Activated T-cell treated with anti-CD3 and anti-CD28 coated beads, Interleukin-2, amount 50 U/mL, for 24 hours (primary cell): ENCODE results near the gene SEMA5A.
"Not testable (repeated sequence)": the region's sequence is repeated elsewhere in the genome, so short reads cannot be mapped to it uniquely, and the experiment has no call there.

ENCODE experiments used
- DNase-seq: peaks from one replicate; pipeline ENCODE4 v3.0.0-alpha.2; 2020
- H3K27ac Mint-ChIP-seq: 2 replicates; pipeline ENCODE4 v1.8.0; 2020; ENCODE audit warnings: mild to moderate bottlenecking, mixed read lengths
- H3K27me3 Mint-ChIP-seq: 2 replicates; pipeline ENCODE4 v1.8.0; 2020; ENCODE audit warnings: mixed read lengths
- H3K36me3 Mint-ChIP-seq: 2 replicates; pipeline ENCODE4 v1.8.0; 2020; ENCODE audit warnings: low read depth, mixed read lengths
- H3K4me1 Mint-ChIP-seq: 2 replicates; pipeline ENCODE4 v1.8.0; 2020; ENCODE audit warnings: low read depth, mixed read lengths
- H3K4me3 Mint-ChIP-seq: 2 replicates; pipeline ENCODE4 v1.8.0; 2020; ENCODE audit warnings: mild to moderate bottlenecking, moderate library complexity, mixed read lengths
- H3K9me3 Mint-ChIP-seq: 2 replicates; pipeline ENCODE4 v1.8.0; 2020; ENCODE audit warnings: mixed read lengths

Gene SEMA5A

GRCh38 chr5:9408964-9409363 is 136.9 kb downstream of the SEMA5A start:
- no peak overlapping the region for H3K4me3 Mint-ChIP-seq
- no peak for DNase-seq
- H3K4me1 Mint-ChIP-seq: no peaks in the 10 kb centered on the region
- H3K27ac Mint-ChIP-seq: no peak overlapping the region
- no peaks in the 10 kb centered on the region for H3K27me3 Mint-ChIP-seq
- H3K36me3 Mint-ChIP-seq: no peaks in the 10 kb centered on the region
- H3K9me3 Mint-ChIP-seq: peaks cover 10% of the 10 kb centered on the region

GRCh38 chr5:9405196-9405754 is 140.6 kb downstream of the SEMA5A start:
- no peak for DNase-seq
- H3K27ac Mint-ChIP-seq: no peak overlapping the region
- H3K4me3 Mint-ChIP-seq: no peak overlapping the region
- no peaks in the 10 kb centered on the region for H3K27me3 Mint-ChIP-seq
- peaks cover 13% of the 10 kb centered on the region for H3K9me3 Mint-ChIP-seq
- no peaks in the 10 kb centered on the region for H3K4me1 Mint-ChIP-seq
- H3K36me3 Mint-ChIP-seq: no peaks in the 10 kb centered on the region

GRCh38 chr5:9401786-9402472 is 143.9 kb downstream of the SEMA5A start:
- Mint-ChIP-seq H3K27ac (no peak overlapping the region), H3K4me3 (no peak overlapping the region), H3K4me1 (no peaks in the 10 kb centered on the region), H3K27me3 (no peaks in the 10 kb centered on the region), H3K36me3 (no peaks in the 10 kb centered on the region), H3K9me3 (peaks cover 14% of the 10 kb centered on the region)
- DNase-seq: no peak

DNA sequence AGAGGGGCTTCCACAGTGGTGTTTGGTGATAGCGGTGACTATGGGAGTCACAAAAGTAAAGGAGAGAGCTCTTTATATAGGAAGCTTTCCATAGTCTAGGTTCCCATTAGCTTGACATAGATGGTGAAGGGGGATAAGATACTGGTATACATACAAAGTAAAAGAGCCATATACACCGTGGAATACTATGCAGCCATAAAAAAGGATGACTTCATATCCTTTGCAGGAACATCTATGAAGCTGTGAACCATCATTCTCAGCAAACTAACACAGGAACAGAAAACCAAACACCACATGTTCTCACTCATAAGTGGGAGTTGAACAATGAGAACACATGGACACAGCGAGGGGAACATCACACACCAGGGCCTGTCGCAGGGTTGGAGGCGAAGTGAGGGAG is 146.1 kb downstream of the SEMA5A start:
- H3K27ac Mint-ChIP-seq, DNase-seq, H3K4me3 Mint-ChIP-seq, H3K4me1 Mint-ChIP-seq, H3K36me3 Mint-ChIP-seq, H3K27me3 Mint-ChIP-seq, H3K9me3 Mint-ChIP-seq: not testable (repeated sequence)

- Mint-ChIP-seq H3K27me3 (no peaks in the 10 kb centered on the region), H3K4me3 (no peak overlapping the region), H3K36me3 (no peaks in the 10 kb centered on the region), H3K27ac (no peak overlapping the region), H3K4me1 (no peaks in the 10 kb centered on the region), H3K9me3 (peaks cover 9% of the 10 kb centered on the region)
- DNase-seq: no peak
Observed at GRCh38 chr5:9399094-9399493, 146.8 kb downstream of the SEMA5A start.

GRCh38 chr5:9398227-9398626 is 147.6 kb downstream of the SEMA5A start:
- no peak overlapping the region for H3K27ac Mint-ChIP-seq
- no peaks in the 10 kb centered on the region for H3K27me3 Mint-ChIP-seq
- DNase-seq: no peak
- H3K9me3 Mint-ChIP-seq: peaks cover 9% of the 10 kb centered on the region
- H3K4me1 Mint-ChIP-seq: no peaks in the 10 kb centered on the region
- no peak overlapping the region for H3K4me3 Mint-ChIP-seq
- no peaks in the 10 kb centered on the region for H3K36me3 Mint-ChIP-seq

DNA sequence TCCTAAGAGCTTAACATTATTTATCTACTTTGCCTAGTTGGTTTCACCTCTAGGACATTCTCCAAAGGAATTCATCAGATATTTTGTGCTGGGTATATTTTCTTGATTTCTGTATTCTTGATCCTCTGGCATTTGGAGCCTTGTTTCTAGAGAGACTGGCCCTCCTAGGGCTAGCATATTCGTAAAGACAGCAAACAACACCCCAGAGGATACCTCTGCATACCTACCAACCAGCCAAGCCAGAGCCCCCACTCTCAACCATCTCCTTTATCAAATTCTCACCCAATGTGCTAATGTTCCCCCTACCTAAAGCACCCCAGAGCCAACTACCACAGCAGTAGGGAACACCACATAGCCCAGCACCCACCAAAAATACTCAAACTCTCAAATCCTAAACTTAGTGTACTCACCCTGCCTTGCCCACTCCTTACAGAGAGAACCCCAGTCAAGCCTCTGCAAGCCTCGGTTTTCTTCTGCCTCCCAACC is 149.5 kb downstream of the SEMA5A start:
- H3K4me3 Mint-ChIP-seq: no peak overlapping the region
- no peak overlapping the region for H3K27ac Mint-ChIP-seq

GRCh38 chr5:9395706-9396105 is 150.2 kb downstream of the SEMA5A start:
- peaks cover 7% of the 10 kb centered on the region for H3K9me3 Mint-ChIP-seq
- no peaks in the 10 kb centered on the region for H3K36me3 Mint-ChIP-seq
- H3K27me3 Mint-ChIP-seq: no peaks in the 10 kb centered on the region
- no peak for DNase-seq
- no peak overlapping the region for H3K4me3 Mint-ChIP-seq
- no peak overlapping the region for H3K27ac Mint-ChIP-seq
- H3K4me1 Mint-ChIP-seq: no peaks in the 10 kb centered on the region

More for the DNA sequence above, 149.5 kb downstream of the SEMA5A start:
- Mint-ChIP-seq H3K4me1 (no peaks in the 10 kb centered on the region), H3K27me3 (no peaks in the 10 kb centered on the region), H3K36me3 (no peaks in the 10 kb centered on the region), H3K9me3 (peaks cover 7% of the 10 kb centered on the region)
- no peak for DNase-seq

DNA sequence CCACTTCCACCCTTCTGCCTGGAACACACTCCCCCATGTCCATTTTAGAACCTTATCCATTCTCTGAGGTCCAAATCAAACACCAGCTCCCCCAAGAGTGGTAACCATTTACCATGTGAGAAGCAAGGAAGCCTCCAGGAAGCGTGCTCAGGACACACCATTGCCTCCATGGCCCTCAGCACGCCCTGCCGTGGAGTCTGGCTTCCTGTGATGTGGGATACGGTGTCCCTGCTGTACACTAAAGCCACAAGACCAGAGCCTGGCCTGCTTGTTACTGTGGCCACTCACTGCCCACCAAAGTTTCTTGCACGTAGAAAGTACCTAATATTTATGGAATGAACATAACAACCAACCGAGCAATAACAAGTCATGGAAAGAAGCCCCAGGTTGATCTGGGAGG is 151.7 kb downstream of the SEMA5A start:
- Mint-ChIP-seq H3K4me3 (no peak overlapping the region), H3K27me3 (no peaks in the 10 kb centered on the region), H3K9me3 (peaks cover 2% of the 10 kb centered on the region), H3K36me3 (no peaks in the 10 kb centered on the region), H3K27ac (no peak overlapping the region), H3K4me1 (no peaks in the 10 kb centered on the region)
- DNase-seq: no peak

- no peak overlapping the region for H3K27ac Mint-ChIP-seq
- peaks cover 3% of the 10 kb centered on the region for H3K9me3 Mint-ChIP-seq
- H3K27me3 Mint-ChIP-seq: no peaks in the 10 kb centered on the region
- no peak for DNase-seq
- no peak overlapping the region for H3K4me3 Mint-ChIP-seq
- no peaks in the 10 kb centered on the region for H3K36me3 Mint-ChIP-seq
- H3K4me1 Mint-ChIP-seq: no peaks in the 10 kb centered on the region
Observed at GRCh38 chr5:9392625-9393024, 153.2 kb downstream of the SEMA5A start.

- DNase-seq: no peak
- Mint-ChIP-seq H3K27ac (no peak overlapping the region), H3K27me3 (no peaks in the 10 kb centered on the region), H3K36me3 (no peaks in the 10 kb centered on the region), H3K4me3 (no peak overlapping the region), H3K4me1 (no peaks in the 10 kb centered on the region), H3K9me3 (peaks cover 2% of the 10 kb centered on the region)
Observed at GRCh38 chr5:9391080-9391479, 154.8 kb downstream of the SEMA5A start.

GRCh38 chr5:9390113-9390512 is 155.8 kb downstream of the SEMA5A start:
- Mint-ChIP-seq H3K4me1 (no peaks in the 10 kb centered on the region), H3K36me3 (no peaks in the 10 kb centered on the region), H3K27me3 (no peaks in the 10 kb centered on the region), H3K27ac (no peak overlapping the region), H3K4me3 (no peak overlapping the region), H3K9me3 (peaks cover 2% of the 10 kb centered on the region)
- no peak for DNase-seq

DNA sequence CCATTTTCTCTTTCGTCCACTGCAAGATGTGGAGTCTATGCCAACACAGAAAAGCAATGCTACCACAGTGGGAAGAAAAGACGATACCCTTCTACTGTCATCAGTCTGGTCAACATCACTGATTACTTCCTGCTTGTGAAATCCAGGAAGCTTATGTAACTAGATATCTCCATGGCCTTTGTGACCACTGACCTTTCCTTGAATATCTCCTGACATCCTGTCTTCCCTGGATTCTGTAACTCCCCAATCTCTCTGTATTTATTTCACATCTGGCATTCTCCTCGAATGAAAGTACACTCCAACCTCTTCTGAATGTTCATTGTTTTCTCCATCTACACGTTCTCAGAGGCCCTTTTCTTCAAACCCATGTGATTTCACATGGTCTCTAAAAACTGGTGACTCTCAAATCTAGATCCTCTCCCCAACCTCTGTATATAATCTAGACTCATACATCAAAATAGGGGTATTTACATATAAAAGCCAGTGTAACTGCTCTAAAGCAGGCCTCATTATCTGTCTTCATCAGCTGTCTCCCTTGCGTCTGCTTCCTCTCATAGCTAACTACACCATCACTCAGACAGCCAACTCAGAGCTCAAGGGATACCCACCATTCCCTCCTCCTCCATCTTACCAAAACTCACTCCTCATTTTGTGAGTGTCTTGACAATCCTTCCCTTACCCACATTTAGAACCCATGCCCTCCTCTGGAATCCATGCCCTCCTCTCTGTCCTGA is 156.8 kb downstream of the SEMA5A start:
- Mint-ChIP-seq H3K4me1 (no peaks in the 10 kb centered on the region), H3K36me3 (no peaks in the 10 kb centered on the region), H3K27me3 (no peaks in the 10 kb centered on the region), H3K27ac (no peak overlapping the region), H3K9me3 (peaks cover 2% of the 10 kb centered on the region), H3K4me3 (no peak overlapping the region)
- no peak for DNase-seq

DNA sequence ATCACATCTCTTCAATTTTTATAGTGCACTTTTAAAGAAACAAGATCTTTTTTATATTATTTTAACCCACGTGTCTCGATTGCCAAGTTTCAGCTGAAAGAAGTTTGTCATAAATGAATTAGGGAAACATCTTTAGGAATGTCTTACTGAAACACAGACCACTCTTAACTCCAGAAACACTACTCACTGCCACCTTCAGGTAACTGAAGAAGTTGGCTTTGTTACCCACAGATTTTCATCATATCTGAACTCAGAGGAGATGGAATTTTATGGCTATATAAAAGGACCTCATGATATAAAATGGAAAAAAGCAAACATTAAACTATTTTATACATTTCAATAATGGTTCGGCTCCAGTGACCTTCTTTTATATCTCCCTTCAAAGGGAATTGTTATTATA is 158.0 kb downstream of the SEMA5A start:
- Mint-ChIP-seq H3K4me1 (no peaks in the 10 kb centered on the region), H3K4me3 (no peak overlapping the region), H3K36me3 (no peaks in the 10 kb centered on the region), H3K9me3 (peaks cover 2% of the 10 kb centered on the region), H3K27ac (no peak overlapping the region), H3K27me3 (no peaks in the 10 kb centered on the region)
- DNase-seq: no peak

DNA sequence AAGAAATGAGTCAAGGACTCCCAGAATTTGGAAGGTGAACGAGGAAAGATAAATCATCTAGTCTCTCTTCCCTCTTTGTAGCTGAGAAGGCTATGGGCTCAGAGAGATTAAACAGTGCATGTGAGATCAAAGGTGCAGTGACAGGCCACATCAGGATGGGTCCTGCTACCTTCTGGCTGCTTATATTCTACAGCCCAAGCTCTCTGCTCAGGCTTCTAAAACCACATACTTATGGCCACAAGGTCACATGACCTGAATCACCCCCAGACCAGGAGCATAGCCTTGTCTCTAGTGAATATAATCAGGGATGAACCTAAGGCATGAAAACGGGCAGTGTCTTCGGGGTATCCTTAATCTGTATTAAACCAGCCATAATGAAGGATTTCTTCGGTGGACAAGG is 158.9 kb downstream of the SEMA5A start:
- Mint-ChIP-seq H3K4me3 (no peak overlapping the region), H3K27ac (no peak overlapping the region), H3K9me3 (peaks cover 2% of the 10 kb centered on the region), H3K36me3 (no peaks in the 10 kb centered on the region), H3K27me3 (no peaks in the 10 kb centered on the region), H3K4me1 (no peaks in the 10 kb centered on the region)
- no peak for DNase-seq
